Activated naive CD4-positive, alpha-beta T cell treated with Interleukin-2 at 50 U/mL for 16 hours (primary cell): ENCODE results near the gene RBM4B.
A peak's percentile ranks its signal among the peaks of the same experiment; 100 is the strongest.
"Not testable (repeated sequence)": the region's sequence is repeated elsewhere in the genome, so short reads cannot be mapped to it uniquely, and the experiment has no call there.

Experiments
- DNase-seq: peaks from one replicate; pipeline ENCODE4 v3.0.0-alpha.2; 2020

The RBM4B gene

GRCh38 chr11:66677599-66678375, at the start of gene RBM4B:
Gene RBM4B, minus strand, starts transcription at chr11:66677887. Its CDS starts 808 bp downstream, at chr11:66677079.
- peak; percentile 96 for DNase-seq

- DNase-seq, result no peak
These were observed 48.0 kb upstream of the RBM4B start for GRCh38 chr11:66725647-66726046.

GRCh38 chr11:66725114-66725513, 47.4 kb upstream of the RBM4B start:
- DNase-seq, result no peak

DNA sequence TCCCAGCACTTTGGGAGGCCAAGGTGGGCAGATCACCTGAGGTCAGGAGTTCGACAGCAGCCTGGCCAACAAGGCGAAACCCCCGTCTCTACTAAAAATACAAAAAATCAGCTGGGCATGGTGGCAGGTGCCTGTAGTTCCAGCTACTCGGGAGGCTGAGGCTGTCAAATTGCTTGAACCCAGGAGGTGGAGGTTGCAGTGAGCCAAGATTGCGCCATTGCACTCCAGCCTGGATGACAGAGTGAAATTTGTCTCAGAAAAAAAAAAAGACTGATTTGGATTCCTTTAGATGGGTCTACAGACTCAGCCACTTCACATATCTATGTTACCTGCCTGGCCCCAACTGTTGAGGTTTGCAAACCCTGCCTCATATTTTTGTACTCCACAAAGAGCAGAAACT, 46.5 kb upstream of the RBM4B start:
- DNase-seq, result not testable (repeated sequence)

- DNase-seq, result no peak
These were observed 46.0 kb upstream of the RBM4B start for GRCh38 chr11:66723693-66724092.

DNA sequence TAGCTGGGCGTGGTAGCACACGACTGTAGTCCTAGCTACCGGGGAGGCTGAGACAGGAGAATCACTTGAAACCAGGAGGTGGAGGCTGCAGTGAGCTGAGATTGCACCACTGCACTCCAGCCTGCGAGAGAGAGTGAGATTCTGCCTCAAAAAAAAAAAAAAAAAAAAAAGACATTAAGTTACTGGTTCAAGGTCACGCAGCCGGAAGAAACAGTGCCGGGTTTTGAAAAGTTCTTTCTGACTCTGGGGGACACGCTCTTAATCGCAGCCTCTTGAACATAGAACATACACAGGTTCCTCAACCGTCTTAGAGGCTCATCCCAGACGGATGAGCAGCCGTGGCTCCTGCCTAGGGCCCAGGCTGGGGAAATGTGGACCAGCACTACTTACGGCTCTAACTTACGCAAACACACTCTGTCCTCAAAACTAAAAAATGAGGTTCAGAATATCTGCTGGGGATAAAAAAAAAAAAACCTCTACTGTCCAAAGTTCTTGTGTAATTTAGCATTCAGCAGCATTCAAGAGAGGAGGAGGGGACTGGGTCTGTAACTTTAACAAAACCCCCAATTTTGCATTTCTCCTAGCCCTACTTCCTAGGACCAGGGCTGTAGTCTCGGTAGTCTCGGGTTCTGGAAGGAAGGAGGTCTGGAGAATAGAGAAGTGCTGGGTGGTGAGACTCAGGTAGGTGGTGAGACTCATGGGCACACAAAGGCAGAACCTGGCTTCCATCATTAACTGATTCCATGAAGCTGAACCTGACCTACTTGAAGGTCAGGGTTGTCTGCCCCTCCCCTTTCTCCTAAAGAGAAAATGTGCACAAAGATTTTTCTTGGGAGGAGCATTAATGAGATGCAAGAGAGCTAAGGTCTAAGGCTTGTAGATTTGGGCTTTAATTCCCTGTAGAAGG, 45.3 kb upstream of the RBM4B start:
- DNase-seq, result no peak

DNA sequence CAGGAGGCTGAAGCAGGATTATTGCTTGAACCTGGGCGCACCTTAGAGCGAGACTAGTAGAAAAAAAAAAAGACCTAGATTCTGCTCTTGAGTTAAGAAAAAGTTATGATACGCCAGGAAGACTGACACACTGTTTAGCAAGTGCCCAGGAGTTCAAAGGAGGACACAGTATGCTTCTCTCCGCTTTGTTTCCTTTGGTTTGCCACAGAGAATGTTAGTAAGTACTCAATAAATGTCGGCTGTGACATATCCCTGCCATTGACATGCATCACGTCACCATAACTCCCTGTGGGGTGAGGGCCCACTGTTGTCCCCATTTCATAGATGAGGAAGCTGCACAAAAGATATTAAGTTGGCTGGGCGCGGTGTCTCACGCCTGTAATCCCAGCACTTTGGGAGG, 44.3 kb upstream of the RBM4B start:
- DNase-seq, result no peak

- DNase-seq, result no peak
These were observed 43.3 kb upstream of the RBM4B start for GRCh38 chr11:66720899-66721470.

- peak; percentile 31 for DNase-seq
These were observed 42.7 kb upstream of the RBM4B start for GRCh38 chr11:66720223-66720898.

DNA sequence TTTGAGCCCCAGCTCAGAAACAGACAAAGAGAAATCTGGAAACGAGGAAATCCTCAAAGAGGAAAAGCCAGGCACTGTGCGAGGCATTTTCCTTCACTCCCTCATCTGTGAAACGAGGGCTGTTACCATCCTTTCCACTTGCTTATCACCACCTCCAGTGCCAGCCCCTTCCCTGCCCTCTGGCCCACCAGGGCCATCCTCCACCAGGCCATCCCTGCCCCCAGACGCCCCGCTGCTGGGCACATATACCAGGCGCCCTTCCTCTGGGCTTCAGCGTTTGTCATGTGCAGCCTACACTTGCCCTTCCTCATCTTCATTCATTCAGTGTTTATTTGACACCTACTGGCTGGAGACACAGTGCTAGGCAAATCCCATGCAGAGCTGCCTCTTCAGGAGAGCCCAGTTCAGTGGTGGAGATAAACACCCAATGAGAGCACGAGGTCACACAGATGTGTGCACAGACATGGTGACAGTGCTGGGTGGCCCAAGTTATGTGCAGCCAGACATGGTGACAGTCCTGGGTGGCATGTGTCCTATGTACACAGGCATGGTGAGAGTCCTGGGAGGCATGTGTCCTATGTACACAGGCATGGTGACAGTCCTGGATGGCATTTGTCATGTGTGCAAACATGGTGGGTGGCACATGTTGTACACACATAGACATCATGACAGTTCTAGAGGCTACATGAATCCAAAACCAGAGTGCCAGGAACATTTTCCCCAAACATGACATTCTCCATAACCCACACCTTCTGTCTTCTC, 41.6 kb upstream of the RBM4B start:
- no peak for DNase-seq

GRCh38 chr11:66718320-66718971, 40.8 kb upstream of the RBM4B start:
- DNase-seq, result no peak

DNA sequence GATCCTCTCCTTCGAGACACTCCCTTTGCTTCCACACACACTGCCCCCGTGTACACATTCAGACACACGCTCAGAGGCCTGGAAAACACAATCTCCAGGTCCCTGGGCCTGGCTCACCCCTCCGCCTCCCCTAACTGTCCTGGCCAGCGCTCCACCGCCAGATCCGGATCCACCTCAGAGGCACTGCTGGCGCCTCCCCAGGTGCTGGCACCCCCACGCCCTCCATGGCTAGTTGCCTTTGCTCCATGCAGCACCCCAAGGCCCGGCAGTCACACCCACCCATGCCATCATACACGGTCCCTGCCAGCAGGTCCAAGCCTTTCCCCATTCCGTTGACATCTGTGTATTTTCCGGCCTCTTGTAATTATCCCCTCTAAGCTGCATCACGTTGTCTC, 40.2 kb upstream of the RBM4B start:
- DNase-seq, result no peak

DNA sequence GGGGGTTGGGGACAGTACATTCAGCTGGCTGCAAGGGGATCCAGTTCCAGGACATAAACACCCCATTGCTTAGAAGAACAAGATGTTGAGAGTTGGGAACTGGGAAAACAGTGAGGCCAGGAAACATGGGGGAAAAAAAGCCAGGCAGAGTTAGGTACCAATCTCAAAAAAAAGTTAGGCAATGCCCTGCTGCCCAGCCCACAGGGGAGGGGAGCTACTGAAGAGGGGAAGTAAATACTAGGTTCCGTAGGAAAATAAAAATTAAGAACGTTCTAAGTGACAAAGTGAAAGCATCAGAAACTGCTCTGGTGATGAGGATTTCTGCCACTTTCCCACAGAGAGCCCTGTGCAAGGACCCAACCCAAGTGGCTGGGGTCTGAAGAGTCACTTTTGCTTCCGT, 39.3 kb upstream of the RBM4B start:
- no peak for DNase-seq

- no peak for DNase-seq
These were observed 37.8 kb upstream of the RBM4B start for GRCh38 chr11:66715346-66716085.

GRCh38 chr11:66713746-66714480, 36.2 kb upstream of the RBM4B start:
- no peak for DNase-seq

- DNase-seq, result no peak
These were observed 32.8 kb upstream of the RBM4B start for GRCh38 chr11:66710384-66710930.

GRCh38 chr11:66708701-66709100, 31.0 kb upstream of the RBM4B start:
- DNase-seq, result no peak

DNA sequence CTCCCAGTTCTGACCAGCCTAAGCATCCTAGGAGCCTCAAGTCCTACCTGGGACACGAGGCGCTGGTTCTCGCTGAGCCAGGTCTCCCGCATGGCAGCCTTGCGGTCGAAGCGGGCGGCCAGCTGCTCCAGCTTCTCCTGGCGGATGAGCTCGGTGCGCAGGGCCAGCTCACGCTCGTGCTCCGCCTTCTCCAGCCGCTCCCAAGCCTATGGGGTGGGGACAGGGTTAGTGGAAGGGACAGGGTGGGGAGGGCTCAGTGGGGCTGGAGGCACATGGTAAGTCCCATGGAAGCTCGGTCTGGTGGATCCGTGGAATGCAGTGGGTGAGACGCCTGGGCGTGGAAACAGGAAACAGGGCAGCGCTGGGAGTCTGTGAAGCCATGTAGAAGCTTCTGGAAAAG, 30.4 kb upstream of the RBM4B start:
- DNase-seq, result no peak

- DNase-seq, result no peak
These were observed 29.8 kb upstream of the RBM4B start for GRCh38 chr11:66707486-66707885.

GRCh38 chr11:66706989-66707388, 29.3 kb upstream of the RBM4B start:
- DNase-seq, result no peak
